Stimulated activated naive CD8-positive, alpha-beta T cell treated with anti-CD3 and anti-CD28 coated beads, Interleukin-15, Interleukin-2, amounts not matched to agents 100 ng/mL and 50 ng/mL, for 24 hours (primary cell): ENCODE results near the gene GALNT10.

ENCODE experiments used
- H3K27ac Mint-ChIP-seq: one replicate; pipeline ENCODE4 v1.8.0; 2021; ENCODE audit warnings: mild to moderate bottlenecking, mixed read lengths
- H3K27me3 Mint-ChIP-seq: one replicate; pipeline ENCODE4 v1.8.0; 2021; ENCODE audit warnings: mixed read lengths
- H3K36me3 Mint-ChIP-seq: one replicate; pipeline ENCODE4 v1.8.0; 2021; ENCODE audit warnings: low read depth, mixed read lengths
- H3K4me1 Mint-ChIP-seq: one replicate; pipeline ENCODE4 v1.8.0; 2021; ENCODE audit warnings: low read depth, mixed read lengths
- H3K4me3 Mint-ChIP-seq: one replicate; pipeline ENCODE4 v1.8.0; 2021; ENCODE audit warnings: mild to moderate bottlenecking, mixed read lengths
- H3K9me3 Mint-ChIP-seq: one replicate; pipeline ENCODE4 v1.8.0; 2021; ENCODE audit warnings: mixed read lengths

The GALNT10 gene

GRCh38 chr5:154428208-154428607 lies 237.7 kb downstream of the GALNT10 start:
- no peak overlapping the region for H3K27ac Mint-ChIP-seq
- peaks cover 43% of the 10 kb centered on the region for H3K36me3 Mint-ChIP-seq
- no peaks in the 10 kb centered on the region for H3K27me3 Mint-ChIP-seq
- H3K4me3 Mint-ChIP-seq: no peak overlapping the region
- peaks cover 4% of the 10 kb centered on the region for H3K9me3 Mint-ChIP-seq
- no peaks in the 10 kb centered on the region for H3K4me1 Mint-ChIP-seq

GRCh38 chr5:154429341-154429740 lies 238.8 kb downstream of the GALNT10 start:
- Mint-ChIP-seq H3K9me3 (peaks cover 4% of the 10 kb centered on the region), H3K27me3 (no peaks in the 10 kb centered on the region), H3K27ac (no peak overlapping the region)

GRCh38 chr5:154430466-154430865 lies 239.9 kb downstream of the GALNT10 start:
- Mint-ChIP-seq H3K27ac (no peak overlapping the region), H3K27me3 (no peaks in the 10 kb centered on the region)

More at GRCh38 chr5:154429341-154429740, 238.8 kb downstream of the GALNT10 start:
- Mint-ChIP-seq H3K4me1 (no peaks in the 10 kb centered on the region), H3K4me3 (no peak overlapping the region), H3K36me3 (peaks cover 43% of the 10 kb centered on the region)

GRCh38 chr5:154430961-154431630 lies 240.6 kb downstream of the GALNT10 start:
- Mint-ChIP-seq H3K36me3 (peaks cover 42% of the 10 kb centered on the region), H3K27me3 (no peaks in the 10 kb centered on the region), H3K4me1 (no peaks in the 10 kb centered on the region), H3K4me3 (no peak overlapping the region), H3K9me3 (peaks cover 4% of the 10 kb centered on the region), H3K27ac (peak overlapping the region; percentile 18)

More at GRCh38 chr5:154430466-154430865, 239.9 kb downstream of the GALNT10 start:
- Mint-ChIP-seq H3K9me3 (peaks cover 4% of the 10 kb centered on the region), H3K4me1 (no peaks in the 10 kb centered on the region), H3K4me3 (no peak overlapping the region), H3K36me3 (peaks cover 37% of the 10 kb centered on the region)

- H3K36me3 Mint-ChIP-seq: peaks cover 64% of the 10 kb centered on the region
- H3K9me3 Mint-ChIP-seq: no peaks in the 10 kb centered on the region
- no peaks in the 10 kb centered on the region for H3K27me3 Mint-ChIP-seq
- no peak overlapping the region for H3K4me3 Mint-ChIP-seq
- H3K4me1 Mint-ChIP-seq: no peaks in the 10 kb centered on the region
- H3K27ac Mint-ChIP-seq: no peak overlapping the region
Measured at GRCh38 chr5:154435226-154435625, 244.7 kb downstream of the GALNT10 start.

GRCh38 chr5:154437281-154437965 lies 246.9 kb downstream of the GALNT10 start:
- H3K27ac Mint-ChIP-seq: no peak overlapping the region
- no peaks in the 10 kb centered on the region for H3K4me1 Mint-ChIP-seq
- H3K9me3 Mint-ChIP-seq: no peaks in the 10 kb centered on the region
- H3K4me3 Mint-ChIP-seq: no peak overlapping the region
- H3K27me3 Mint-ChIP-seq: no peaks in the 10 kb centered on the region
- H3K36me3 Mint-ChIP-seq: peaks cover 71% of the 10 kb centered on the region

GRCh38 chr5:154440540-154440939 lies 250.0 kb downstream of the GALNT10 start:
- no peak overlapping the region for H3K27ac Mint-ChIP-seq
- H3K27me3 Mint-ChIP-seq: no peaks in the 10 kb centered on the region
- H3K4me3 Mint-ChIP-seq: no peak overlapping the region
- peaks cover 6% of the 10 kb centered on the region for H3K4me1 Mint-ChIP-seq
- H3K36me3 Mint-ChIP-seq: peaks cover 63% of the 10 kb centered on the region
- H3K9me3 Mint-ChIP-seq: no peaks in the 10 kb centered on the region

- Mint-ChIP-seq H3K4me1 (peaks cover 16% of the 10 kb centered on the region), H3K27me3 (no peaks in the 10 kb centered on the region), H3K9me3 (no peaks in the 10 kb centered on the region), H3K36me3 (peaks cover 46% of the 10 kb centered on the region), H3K27ac (no peak overlapping the region), H3K4me3 (no peak overlapping the region)
Measured at GRCh38 chr5:154442801-154443200, 252.3 kb downstream of the GALNT10 start.

GRCh38 chr5:154444556-154445421 lies 254.3 kb downstream of the GALNT10 start:
- Mint-ChIP-seq H3K4me3 (peak overlapping the region; percentile 98), H3K27ac (peak overlapping the region; percentile 98), H3K27me3 (no peaks in the 10 kb centered on the region), H3K4me1 (peaks cover 34% of the 10 kb centered on the region), H3K36me3 (peaks cover 33% of the 10 kb centered on the region), H3K9me3 (no peaks in the 10 kb centered on the region)

- Mint-ChIP-seq H3K27ac (peak within 1 kb of the TSS; percentile 98), H3K36me3 (peaks cover 34% of the 10 kb centered on the region), H3K4me3 (peak within 1 kb of the TSS; percentile 98), H3K4me1 (peaks cover 42% of the 10 kb centered on the region), H3K27me3 (no peaks in the 10 kb centered on the region), H3K9me3 (no peaks in the 10 kb centered on the region)
Measured at GRCh38 chr5:154445422-154446194, 255.1 kb downstream of the GALNT10 start, which contains the start of gene SAP30L. TSS of gene SAP30L (plus strand) at chr5:154445997. CDS start at chr5:154446605, 608 bp downstream.

GRCh38 chr5:154446195-154447088 lies 255.9 kb downstream of the GALNT10 start:
- no peaks in the 10 kb centered on the region for H3K9me3 Mint-ChIP-seq

GRCh38 chr5:154447089-154447725 lies 256.7 kb downstream of the GALNT10 start:
- H3K36me3 Mint-ChIP-seq: peaks cover 31% of the 10 kb centered on the region
- H3K4me3 Mint-ChIP-seq: peak overlapping the region; percentile 92
- peak overlapping the region; percentile 63 for H3K27ac Mint-ChIP-seq
- peaks cover 44% of the 10 kb centered on the region for H3K4me1 Mint-ChIP-seq
- H3K9me3 Mint-ChIP-seq: no peaks in the 10 kb centered on the region
- no peaks in the 10 kb centered on the region for H3K27me3 Mint-ChIP-seq

More at GRCh38 chr5:154446195-154447088, 255.9 kb downstream of the GALNT10 start:
- Mint-ChIP-seq H3K4me1 (peaks cover 44% of the 10 kb centered on the region), H3K27me3 (no peaks in the 10 kb centered on the region), H3K27ac (peak overlapping the region; percentile 63), H3K36me3 (peaks cover 34% of the 10 kb centered on the region), H3K4me3 (peak overlapping the region; percentile 92)

GRCh38 chr5:154449786-154450185 lies 259.3 kb downstream of the GALNT10 start:
- H3K27ac Mint-ChIP-seq: no peak overlapping the region
- H3K27me3 Mint-ChIP-seq: no peaks in the 10 kb centered on the region
- H3K4me1 Mint-ChIP-seq: peaks cover 39% of the 10 kb centered on the region
- H3K9me3 Mint-ChIP-seq: no peaks in the 10 kb centered on the region
- peaks cover 40% of the 10 kb centered on the region for H3K36me3 Mint-ChIP-seq
- H3K4me3 Mint-ChIP-seq: no peak overlapping the region
